Measurements from ENCODE around the gene TXNDC11.

DNA sequence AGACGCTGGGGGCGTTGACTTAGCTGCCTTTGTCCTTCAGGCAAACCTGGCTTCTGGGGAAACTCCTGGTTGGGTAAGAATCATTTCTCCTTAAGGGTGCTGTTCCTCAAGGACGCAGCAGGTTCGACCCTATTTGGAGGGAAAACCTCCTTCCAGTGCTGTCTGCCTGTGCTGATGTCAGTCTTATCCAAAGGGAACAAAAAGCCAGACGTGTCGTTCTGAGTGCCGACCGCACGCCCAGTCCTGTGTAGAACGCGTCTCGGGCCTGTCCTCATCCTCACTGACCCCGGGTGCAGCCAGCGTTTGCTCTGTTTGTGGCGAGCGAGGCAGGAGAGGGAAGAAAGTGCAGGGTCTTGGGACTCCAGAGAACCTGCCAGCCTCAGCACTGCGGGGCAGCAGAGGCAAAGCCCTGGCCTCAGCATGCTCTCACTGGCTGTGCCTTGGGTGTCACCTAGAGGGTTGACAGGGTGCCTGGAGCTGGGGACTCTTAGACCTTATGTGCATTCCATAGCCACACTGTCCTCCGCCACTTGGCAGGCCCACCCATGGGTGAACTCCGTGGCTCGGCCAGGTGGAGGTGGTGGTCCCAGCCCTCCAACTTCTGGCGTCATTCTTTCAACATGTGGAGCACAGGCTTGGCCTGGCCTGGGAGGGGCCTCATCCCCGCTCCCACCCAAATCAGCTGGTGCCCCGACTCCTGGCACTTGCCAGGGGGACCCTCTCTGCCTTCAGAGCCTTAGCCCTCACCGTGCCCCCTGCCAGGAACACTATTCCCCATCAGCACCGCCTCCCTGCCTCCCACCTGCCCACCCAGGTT, 68.4 kb downstream of the TXNDC11 start:
- TF ChIP-seq, protein P1, sequence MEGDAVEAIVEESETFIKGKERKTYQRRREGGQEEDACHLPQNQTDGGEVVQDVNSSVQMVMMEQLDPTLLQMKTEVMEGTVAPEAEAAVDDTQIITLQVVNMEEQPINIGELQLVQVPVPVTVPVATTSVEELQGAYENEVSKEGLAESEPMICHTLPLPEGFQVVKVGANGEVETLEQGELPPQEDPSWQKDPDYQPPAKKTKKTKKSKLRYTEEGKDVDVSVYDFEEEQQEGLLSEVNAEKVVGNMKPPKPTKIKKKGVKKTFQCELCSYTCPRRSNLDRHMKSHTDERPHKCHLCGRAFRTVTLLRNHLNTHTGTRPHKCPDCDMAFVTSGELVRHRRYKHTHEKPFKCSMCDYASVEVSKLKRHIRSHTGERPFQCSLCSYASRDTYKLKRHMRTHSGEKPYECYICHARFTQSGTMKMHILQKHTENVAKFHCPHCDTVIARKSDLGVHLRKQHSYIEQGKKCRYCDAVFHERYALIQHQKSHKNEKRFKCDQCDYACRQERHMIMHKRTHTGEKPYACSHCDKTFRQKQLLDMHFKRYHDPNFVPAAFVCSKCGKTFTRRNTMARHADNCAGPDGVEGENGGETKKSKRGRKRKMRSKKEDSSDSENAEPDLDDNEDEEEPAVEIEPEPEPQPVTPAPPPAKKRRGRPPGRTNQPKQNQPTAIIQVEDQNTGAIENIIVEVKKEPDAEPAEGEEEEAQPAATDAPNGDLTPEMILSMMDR (IDR thresholded peaks at IDR 0.05) = no peak
- no peak for TF ChIP-seq POLR2A (IDR thresholded peaks at IDR 0.05)
